ENCODE data around the gene OFD1.
A peak's percentile ranks its signal among the peaks of the same experiment; 100 is the strongest.
"Not testable (repeated sequence)": the region's sequence is repeated elsewhere in the genome, so short reads cannot be mapped to it uniquely, and the experiment has no call there.

Gene OFD1

GRCh38 chrX:13703589-13703988, 31.0 kb upstream of the OFD1 start:
- DNase-seq, result no peak

GRCh38 chrX:13711141-13711540, 23.4 kb upstream of the OFD1 start:
- no peak for DNase-seq

- no peak for DNase-seq
Observed at GRCh38 chrX:13716455-13716854, 18.1 kb upstream of the OFD1 start.

- DNase-seq, result no peak
Observed at GRCh38 chrX:13716905-13717304, 17.6 kb upstream of the OFD1 start.

- DNase-seq, result no peak
Observed at GRCh38 chrX:13717700-13718472, 16.7 kb upstream of the OFD1 start.

GRCh38 chrX:13719192-13719856, 15.2 kb upstream of the OFD1 start:
- no peak for DNase-seq

GRCh38 chrX:13721371-13721770, 13.2 kb upstream of the OFD1 start:
- no peak for DNase-seq

GRCh38 chrX:13721819-13722519, 12.6 kb upstream of the OFD1 start:
- DNase-seq, result peak in 1 of 2 donors; percentile 55

- not testable (repeated sequence) for DNase-seq
Observed at GRCh38 chrX:13724878-13725277, 9.7 kb upstream of the OFD1 start.

GRCh38 chrX:13726583-13726982, 8.0 kb upstream of the OFD1 start:
- DNase-seq, result not testable (repeated sequence)

- DNase-seq, result not testable (repeated sequence)
Observed at GRCh38 chrX:13730523-13730922, 4.0 kb upstream of the OFD1 start.

- no peak for DNase-seq
Observed at GRCh38 chrX:13732246-13733067, 2.1 kb upstream of the OFD1 start.

- no peak for DNase-seq
Observed at GRCh38 chrX:13733506-13733905, 1.0 kb upstream of the OFD1 start.

GRCh38 chrX:13741695-13742094, 7.1 kb downstream of the OFD1 start:
- DNase-seq, result no peak

- no peak for DNase-seq
Observed at GRCh38 chrX:13742397-13743176, 8.0 kb downstream of the OFD1 start.

GRCh38 chrX:13747836-13748235, 13.3 kb downstream of the OFD1 start:
- DNase-seq, result peak in 1 of 2 donors; percentile 11

GRCh38 chrX:13748486-13748885, 13.9 kb downstream of the OFD1 start:
- DNase-seq, result no peak

- DNase-seq, result peak in 1 of 2 donors; percentile 16
Observed at GRCh38 chrX:13750204-13750603, 15.7 kb downstream of the OFD1 start.

- DNase-seq, result no peak
Observed at GRCh38 chrX:13750812-13751211, 16.3 kb downstream of the OFD1 start.

GRCh38 chrX:13752141-13752540, 17.6 kb downstream of the OFD1 start:
- DNase-seq, result no peak

- DNase-seq, result no peak
Observed at GRCh38 chrX:13752646-13753045, 18.1 kb downstream of the OFD1 start.

GRCh38 chrX:13754765-13755164, 20.2 kb downstream of the OFD1 start:
- DNase-seq, result no peak

Data from bone marrow (tissue), 2 donors.